ENCODE data around the gene MRPL14. TPM values are rescaled to one million over a fixed set of nuclear protein-coding genes. Genes with fewer than 3 reads are reported as not detected.
A peak's percentile ranks its signal among the peaks of the same experiment; 100 is the strongest.

Gene MRPL14
- total and polyA plus RNA-seq, 9 of the 15 experiments (the other 6 are each of a cell fraction or from before 2014, with no cell fraction given) = 126 to 424 (median 165) TPM

GRCh38 chr6:44072452-44072958 lies 54.7 kb downstream of the MRPL14 start (continued):
- TF ChIP-seq, protein P1, sequence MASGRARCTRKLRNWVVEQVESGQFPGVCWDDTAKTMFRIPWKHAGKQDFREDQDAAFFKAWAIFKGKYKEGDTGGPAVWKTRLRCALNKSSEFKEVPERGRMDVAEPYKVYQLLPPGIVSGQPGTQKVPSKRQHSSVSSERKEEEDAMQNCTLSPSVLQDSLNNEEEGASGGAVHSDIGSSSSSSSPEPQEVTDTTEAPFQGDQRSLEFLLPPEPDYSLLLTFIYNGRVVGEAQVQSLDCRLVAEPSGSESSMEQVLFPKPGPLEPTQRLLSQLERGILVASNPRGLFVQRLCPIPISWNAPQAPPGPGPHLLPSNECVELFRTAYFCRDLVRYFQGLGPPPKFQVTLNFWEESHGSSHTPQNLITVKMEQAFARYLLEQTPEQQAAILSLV (tag; IDR thresholded peaks at IDR 0.05) = peak; percentile 24; the same call in 1 of the 2 replicates
- TF ChIP-seq ZNF324 (CRISPR knock-in tag; IDR thresholded peaks at IDR 0.05) (peak; percentile 58; the same call in 1 of the 2 replicates), ZBTB26 (CRISPR knock-in tag; IDR thresholded peaks at IDR 0.05) (peak; percentile 31; the same call in 1 of the 2 replicates), FOXA1 (IDR thresholded peaks at IDR 0.05; ENCODE audit: borderline replicate concordance) (no peak), ZNF212 (CRISPR knock-in tag; IDR thresholded peaks at IDR 0.05) (peak; percentile 8; the same call in 1 of the 2 replicates), ZFP1 (CRISPR knock-in tag; IDR thresholded peaks at IDR 0.05) (peak; percentile 35; the same call in 1 of the 2 replicates), ZBTB5 (IDR thresholded peaks at IDR 0.05) (no peak), ZNF785 (CRISPR knock-in tag; IDR thresholded peaks at IDR 0.05) (no peak), ELF1 (tag; IDR thresholded peaks at IDR 0.05) (0 out of 2 replicates have a peak, but pooled peaks have one; percentile 31), ZNF75A (CRISPR knock-in tag; IDR thresholded peaks at IDR 0.05) (0 out of 2 replicates have a peak, but pooled peaks have one; percentile 46), DMBX1 (CRISPR knock-in tag; IDR thresholded peaks at IDR 0.05; ENCODE audit: borderline replicate concordance) (peak; percentile 47; the same call in 1 of the 2 replicates), USF1 (CRISPR knock-in tag; IDR thresholded peaks at IDR 0.05) (0 out of 2 replicates have a peak, but pooled peaks have one; percentile 21), MAZ (CRISPR knock-in tag; conservative IDR thresholded peaks at IDR 0.05 in 1 of 2, IDR thresholded peaks at IDR 0.05 in 1 of 2) (peak in 1 of 2 experiments; percentile 37; a peak in 2 of 4 replicates), CHCHD3 (CRISPR knock-in tag; IDR thresholded peaks at IDR 0.05) (no peak)
- TF ChIP-seq, protein P2, sequence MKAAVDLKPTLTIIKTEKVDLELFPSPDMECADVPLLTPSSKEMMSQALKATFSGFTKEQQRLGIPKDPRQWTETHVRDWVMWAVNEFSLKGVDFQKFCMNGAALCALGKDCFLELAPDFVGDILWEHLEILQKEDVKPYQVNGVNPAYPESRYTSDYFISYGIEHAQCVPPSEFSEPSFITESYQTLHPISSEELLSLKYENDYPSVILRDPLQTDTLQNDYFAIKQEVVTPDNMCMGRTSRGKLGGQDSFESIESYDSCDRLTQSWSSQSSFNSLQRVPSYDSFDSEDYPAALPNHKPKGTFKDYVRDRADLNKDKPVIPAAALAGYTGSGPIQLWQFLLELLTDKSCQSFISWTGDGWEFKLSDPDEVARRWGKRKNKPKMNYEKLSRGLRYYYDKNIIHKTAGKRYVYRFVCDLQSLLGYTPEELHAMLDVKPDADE (conservative IDR thresholded peaks at IDR 0.05; ENCODE audit: control insufficient read depth, low read depth, low read length) = 0 out of 2 replicates have a peak, but pooled peaks have one; percentile 13
- TF ChIP-seq, protein P3, sequence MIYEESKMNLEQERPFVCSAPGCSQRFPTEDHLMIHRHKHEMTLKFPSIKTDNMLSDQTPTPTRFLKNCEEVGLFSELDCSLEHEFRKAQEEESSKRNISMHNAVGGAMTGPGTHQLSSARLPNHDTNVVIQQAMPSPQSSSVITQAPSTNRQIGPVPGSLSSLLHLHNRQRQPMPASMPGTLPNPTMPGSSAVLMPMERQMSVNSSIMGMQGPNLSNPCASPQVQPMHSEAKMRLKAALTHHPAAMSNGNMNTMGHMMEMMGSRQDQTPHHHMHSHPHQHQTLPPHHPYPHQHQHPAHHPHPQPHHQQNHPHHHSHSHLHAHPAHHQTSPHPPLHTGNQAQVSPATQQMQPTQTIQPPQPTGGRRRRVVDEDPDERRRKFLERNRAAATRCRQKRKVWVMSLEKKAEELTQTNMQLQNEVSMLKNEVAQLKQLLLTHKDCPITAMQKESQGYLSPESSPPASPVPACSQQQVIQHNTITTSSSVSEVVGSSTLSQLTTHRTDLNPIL (CRISPR knock-in tag; IDR thresholded peaks at IDR 0.05) = 0 out of 2 replicates have a peak, but pooled peaks have one; percentile 30
- TF ChIP-seq, protein P4, sequence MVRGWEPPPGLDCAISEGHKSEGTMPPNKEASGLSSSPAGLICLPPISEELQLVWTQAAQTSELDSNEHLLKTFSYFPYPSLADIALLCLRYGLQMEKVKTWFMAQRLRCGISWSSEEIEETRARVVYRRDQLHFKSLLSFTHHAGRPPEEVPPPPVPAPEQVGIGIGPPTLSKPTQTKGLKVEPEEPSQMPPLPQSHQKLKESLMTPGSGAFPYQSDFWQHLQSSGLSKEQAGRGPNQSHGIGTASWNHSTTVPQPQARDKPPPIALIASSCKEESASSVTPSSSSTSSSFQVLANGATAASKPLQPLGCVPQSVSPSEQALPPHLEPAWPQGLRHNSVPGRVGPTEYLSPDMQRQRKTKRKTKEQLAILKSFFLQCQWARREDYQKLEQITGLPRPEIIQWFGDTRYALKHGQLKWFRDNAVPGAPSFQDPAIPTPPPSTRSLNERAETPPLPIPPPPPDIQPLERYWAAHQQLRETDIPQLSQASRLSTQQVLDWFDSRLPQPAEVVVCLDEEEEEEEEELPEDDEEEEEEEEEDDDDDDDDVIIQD (CRISPR knock-in tag; IDR thresholded peaks at IDR 0.05) = peak; percentile 45; the same call in 1 of the 2 replicates

All from K562 (cell line).